GM10847 (cell line): ENCODE results near the gene SSB.

ENCODE experiments used
- POLR2A ChIP-seq: IDR thresholded peaks from 2 replicates; pipeline ENCODE4 v1.6.1; 2011; ENCODE audit not compliant: insufficient read length; ENCODE audit errors: extremely low read depth

Gene SSB

DNA sequence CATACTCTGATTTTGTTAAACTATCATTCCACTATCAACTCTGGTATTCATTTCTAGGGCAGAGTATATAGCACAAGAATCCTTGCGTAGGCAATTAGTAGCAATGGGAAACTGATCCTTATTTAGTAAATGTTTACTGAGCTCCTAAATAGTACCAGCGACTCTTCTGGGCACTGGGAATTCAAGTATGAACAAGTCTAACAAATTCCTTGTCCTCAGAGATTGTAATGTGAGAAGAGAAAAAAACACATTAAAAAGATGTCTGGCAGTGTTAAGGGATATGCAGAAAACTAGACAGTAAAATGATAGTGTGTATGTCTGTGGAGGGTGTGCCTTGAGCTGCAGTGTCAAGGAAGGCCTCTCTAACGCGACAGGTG lies 25.3 kb downstream of the SSB start:
- TF ChIP-seq POLR2A = no peak

DNA sequence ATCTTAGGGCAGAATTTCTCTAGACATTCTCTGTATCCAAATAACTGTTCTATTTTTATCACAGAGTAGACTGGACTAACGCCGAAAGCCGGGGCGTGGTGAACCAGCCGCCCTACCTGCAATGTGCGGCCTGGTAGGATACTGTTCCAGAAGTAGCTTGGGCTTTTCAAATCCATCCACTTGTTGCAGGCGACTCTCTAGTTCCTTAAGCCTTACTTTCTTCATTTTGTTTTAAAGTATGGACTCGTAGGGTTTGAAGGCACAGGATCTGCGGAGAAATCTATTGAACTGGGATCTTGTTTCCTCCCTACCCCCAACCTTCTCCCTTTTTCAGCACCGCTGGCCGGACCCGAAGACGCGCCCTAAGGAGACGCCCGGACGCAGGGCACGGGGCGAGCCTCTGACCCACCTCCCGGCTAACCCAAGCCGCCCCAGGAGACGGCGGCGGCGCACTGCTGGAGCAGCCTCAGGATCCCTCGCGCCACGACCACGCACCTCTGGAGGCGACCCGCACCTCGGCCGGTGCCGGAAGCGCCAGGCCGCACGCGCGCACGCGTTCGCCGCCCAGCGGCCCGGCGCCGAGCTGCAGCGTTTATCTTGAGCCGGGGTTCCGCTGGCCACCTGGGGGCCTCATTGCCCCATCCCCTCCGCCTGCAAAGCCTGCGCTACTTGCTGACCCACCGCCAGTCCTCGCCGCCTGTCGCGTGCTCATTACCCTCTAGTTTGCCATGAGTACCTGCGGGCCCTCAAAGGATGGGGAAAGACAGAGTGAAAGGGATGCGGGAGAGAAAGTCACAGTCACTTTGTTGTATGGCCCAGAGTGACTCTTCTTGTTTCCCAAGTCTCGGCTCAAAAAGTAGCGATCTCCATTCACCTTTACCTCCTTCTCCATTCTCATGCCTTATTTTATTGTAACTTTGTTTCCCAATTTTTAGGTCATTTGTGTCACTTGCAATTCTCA lies 26.0 kb downstream of the SSB start, which contains the start of gene METTL5:
METTL5 (minus strand) TSS at position 533 of the 961 bp plus-strand sequence; CDS start at position 225, 308 bp downstream.
- peak; percentile 87 for TF ChIP-seq POLR2A

DNA sequence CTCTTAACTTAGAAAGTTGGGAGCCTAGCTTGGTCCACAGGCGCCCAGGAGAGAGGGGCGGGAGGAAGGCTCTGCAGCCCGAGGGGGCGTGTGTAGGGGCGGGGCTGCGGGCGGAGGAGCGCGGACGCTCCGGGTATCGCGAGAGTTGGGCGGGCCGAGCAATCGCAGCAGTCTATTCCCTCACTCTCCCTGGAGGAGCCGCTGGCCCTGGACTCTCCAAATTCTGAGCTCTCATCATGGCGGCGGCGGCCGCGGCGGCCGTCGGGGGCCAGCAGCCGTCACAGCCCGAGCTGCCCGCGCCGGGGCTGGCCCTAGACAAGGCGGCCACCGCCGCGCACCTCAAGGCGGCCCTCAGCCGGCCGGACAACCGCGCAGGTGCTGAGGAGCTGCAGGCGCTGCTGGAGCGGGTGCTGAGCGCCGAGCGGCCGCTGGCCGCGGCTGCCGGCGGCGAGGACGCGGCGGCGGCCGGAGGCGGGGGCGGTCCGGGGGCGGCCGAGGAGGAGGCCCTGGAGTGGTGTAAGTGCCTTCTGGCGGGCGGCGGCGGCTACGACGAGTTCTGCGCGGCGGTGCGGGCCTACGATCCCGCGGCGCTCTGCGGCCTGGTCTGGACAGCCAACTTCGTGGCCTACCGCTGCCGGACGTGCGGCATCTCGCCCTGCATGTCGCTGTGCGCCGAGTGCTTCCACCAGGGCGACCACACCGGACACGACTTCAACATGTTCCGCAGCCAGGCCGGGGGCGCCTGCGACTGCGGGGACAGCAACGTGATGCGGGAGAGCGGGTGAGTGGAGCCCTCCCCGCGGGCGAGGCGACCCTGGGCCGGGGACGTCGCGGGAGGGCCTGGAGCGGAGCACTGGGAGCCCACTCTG lies 28.8 kb downstream of the SSB start, which contains the start of gene UBR3:
UBR3 (plus strand) TSS at position 183 of the 869 bp plus-strand sequence; CDS start at position 237, 54 bp downstream.
- peak; percentile 68 for TF ChIP-seq POLR2A

DNA sequence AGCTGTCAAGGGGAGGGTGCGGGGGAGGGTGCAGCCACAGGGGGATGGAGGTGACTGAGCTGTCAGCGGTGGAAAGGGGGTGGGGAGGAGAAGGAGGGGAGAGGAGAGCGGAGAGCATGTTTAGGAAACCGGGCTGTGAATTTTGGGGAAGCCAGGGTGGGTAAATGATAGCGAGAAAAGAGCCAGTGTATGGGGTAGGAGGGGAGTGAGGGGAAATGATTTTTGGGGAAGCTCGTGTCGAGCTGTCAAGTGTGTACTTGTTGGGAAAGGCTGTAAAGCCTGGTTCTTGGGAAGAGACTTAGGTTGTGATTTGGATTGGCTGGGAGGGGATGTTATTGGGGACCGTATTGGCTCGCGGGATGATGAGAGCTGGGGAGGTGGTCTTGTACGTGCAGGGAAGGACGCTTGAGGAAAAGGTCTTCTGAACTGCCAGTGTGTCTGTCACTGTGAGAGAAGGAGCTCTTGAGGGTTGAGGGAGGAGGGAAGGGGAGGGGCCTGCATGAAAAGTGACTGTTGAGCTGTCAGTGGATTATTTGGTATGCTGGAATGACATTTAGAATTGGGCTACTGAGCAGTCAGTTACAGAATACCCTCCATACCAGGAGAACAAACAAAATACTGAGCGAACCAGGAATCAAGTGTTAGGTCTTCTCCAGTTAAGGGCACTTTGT lies 29.6 kb downstream of the SSB start:
- TF ChIP-seq POLR2A = no peak

DNA sequence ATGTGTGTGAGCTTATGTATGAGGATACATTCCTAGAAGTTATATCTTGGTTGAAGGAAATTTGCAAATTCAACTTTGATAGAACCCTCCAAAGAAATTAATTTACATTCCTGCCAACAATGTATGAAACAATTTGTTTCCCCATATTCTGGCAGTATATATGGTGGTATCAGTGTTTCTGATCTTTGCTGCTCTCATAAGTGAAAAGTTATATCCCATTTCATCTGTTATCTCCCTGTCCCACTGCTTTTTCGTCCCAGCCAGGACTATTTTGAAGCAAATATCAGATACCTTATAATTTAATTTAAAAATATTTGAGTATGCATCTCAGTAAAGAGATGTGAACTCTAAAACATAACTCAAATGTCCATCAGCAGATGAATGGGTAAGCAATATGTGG lies 35.7 kb downstream of the SSB start:
- TF ChIP-seq POLR2A = no peak

DNA sequence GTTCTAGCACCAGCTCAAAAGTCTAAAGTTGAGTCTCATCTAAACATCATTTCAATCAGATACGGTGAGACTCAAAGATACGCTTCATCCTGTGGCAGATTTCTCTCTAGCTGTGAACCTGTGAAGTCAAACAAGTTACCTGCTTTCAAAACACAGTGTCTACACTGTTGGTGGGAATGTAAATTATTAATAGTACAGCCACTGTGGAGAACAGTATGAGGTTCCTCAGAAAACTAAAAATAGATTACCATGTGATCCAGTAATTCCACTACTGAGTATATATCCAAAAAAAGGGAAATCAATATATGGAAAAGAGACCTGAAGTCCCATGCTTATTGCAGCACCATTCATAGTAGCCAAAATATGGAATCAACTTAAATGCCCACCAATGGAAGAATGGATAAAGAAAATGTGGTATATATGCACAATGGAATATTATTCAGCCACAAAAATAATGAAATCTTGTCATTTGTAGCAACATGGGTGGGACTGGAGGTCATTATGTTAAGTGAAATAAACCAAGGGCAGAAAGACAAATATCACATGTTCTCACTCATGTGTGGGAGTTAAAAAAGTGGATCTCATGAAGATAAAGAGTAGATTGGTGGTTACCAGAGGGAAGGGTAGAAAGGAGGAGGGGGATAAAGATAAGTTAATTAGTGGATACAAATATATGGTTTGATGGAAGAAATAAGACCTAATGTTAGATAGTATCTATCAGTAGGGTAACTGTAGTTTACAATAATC lies 40.2 kb downstream of the SSB start:
- no peak for TF ChIP-seq POLR2A

DNA sequence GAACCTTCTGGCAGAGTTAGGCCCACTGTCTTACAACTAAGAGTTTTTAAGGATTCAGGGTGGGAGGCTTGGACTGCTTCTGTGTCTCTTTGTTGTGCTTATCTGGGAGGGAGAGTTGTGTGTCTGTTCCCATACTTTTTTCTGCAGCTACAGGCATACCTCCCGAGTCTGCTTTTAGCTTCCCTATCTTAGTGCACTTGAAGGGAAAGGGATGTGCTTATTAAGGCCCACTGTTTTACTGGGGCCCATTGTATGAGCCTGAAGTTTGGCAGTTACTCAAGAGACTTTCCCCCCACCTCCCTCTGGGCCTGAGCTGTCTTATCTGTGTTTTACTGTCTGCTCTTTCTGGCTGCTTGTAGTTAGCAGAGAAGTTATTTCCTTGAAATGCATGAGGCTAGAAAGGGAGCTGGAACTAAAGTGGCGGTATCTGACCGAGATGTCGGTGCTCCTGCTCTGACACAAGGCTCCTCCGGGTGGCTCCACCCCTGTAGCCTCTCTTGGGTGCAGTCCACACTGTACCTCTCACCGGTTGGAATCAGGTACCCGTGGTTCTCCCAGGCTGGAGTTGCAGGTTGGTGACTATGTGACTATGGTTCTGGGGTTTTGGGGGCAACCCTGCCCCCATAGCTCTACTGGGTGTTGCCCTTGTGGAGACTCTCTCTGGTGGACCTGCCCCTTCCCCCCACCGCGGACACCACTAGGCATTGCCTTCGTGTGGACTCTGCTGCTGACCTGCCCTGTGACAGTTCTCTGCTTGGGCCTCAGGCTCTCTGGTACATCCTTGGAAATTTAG lies 41.5 kb downstream of the SSB start:
- no peak for TF ChIP-seq POLR2A

DNA sequence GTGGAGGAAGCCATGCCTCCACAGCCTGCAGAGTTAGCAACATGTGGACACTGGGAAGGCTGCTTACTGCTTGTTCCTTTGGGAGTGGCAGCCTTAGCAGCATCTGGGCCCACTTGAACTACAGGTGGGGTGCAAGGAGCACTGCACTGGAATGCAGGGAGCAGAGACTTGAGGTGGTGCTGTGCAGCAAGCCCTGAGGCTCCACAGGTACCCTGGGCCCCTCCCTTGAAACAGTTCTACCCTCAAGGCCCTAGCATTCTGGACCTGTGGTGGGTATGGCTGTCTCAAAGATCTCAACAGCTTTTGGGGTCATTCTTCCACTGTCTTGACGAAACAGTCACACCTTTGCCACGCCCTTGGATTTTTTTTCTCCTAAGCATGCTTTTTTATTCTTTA lies 42.1 kb downstream of the SSB start:
- TF ChIP-seq POLR2A = no peak

DNA sequence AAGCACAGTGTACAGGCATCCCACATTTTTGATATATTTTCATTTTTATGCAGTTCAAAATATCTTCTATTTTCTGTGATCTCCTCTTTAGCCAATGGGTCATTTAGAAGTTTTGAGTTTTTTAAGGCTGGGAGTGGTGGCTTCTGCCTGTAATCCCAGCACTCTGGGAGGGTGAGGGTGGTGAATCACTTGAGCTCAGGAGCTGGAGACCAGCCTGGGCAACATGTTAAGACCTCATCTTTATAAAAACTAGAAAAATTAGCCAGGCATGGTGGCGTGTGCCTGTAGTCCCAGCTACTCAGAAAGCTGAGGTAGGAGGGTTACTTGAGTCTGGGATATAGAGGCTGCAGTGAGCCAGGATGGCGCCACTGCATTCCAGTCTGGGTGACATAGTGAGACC lies 46.3 kb downstream of the SSB start:
- TF ChIP-seq POLR2A = no peak

DNA sequence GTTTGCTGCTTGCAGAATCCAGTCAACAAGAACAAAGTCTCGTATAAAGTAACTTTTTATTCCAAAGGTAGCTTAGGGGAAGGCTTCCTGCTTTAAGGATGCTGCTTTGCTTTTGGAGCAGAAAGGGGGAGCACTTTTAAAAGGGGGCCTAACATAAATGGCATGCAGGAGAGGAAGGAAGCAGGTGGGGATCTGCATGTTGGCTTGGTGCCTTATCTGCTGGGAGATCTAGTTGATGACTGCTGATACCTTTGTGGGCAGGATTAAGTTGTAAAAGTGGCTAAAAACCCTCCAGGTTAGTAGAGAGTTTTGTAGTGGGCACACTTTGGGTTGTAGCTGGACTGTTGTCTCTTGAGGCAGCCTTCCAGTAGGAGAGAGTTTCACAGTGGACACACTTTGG lies 51.0 kb downstream of the SSB start:
- TF ChIP-seq POLR2A = no peak

DNA sequence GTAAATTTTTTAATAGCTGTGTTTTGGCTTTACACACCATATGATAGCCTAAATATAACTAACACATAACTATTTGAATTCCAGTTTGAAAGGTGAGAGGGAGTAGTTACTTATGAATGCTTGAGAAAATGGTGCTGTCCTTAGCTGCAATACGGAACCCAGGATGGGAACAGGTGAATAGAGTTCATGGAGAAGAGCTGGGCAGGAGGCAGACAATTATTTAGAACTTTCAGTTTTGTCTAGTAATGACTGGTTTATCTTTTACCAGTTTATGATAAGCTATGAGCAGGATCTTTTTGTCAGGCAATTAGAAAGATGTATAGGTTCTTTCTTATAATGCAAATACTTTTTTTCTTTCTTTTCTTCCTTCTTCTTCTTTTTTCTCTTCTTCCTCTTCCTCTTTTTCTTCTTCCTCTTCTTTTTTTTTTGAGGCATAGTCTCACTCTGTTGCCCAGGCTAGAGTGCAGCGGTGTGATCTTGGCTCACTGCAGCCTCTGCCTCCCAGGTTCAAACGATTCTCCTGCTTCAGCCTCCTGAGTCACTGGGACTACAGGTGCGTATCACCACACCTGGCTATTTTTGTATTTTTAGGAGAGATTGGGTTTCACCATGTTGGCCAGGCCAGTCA lies 54.5 kb downstream of the SSB start:
- TF ChIP-seq POLR2A = no peak

DNA sequence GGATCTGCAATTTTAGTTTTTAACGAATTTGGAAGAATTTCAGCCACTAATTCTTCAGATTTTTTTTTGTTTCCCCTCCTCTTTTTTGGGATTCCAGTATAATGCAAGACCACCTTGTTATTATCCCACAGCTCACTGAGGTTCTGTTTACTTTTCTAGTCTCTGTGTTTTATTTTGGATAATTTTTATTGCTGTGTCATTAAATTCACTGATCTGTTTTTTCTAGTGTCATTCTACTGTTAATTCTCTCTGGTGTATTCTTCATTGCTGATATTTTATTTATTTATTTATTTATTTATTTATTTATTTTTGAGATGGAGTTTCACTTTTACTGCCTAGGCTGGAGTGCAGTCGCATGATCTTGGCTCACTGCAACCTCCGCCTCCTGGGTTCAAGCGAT lies 60.8 kb downstream of the SSB start:
- TF ChIP-seq POLR2A = no peak

DNA sequence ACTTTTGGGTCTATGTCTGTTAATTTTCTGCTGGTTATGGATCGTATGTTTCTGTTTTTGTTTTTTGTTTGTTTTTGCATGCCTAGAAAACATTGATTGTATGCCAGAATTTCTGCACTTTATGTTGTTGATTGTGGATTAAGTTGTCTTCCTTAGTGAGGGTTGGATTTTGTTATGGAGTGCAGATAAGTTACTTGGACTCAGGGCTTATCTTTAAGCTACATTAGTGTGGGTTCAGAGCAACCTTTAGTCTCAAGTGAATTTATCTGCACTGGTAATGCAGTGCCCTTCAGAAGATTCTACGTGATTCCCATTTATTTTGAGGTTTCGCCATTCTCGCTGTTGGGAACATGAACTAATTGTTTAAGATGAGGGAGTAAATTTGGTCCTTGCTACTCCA lies 61.5 kb downstream of the SSB start:
- TF ChIP-seq POLR2A = no peak
